HG03469 (cell line): ENCODE measurements around the gene SARS2.
"Not testable (repeated sequence)": the region's sequence is repeated elsewhere in the genome, so short reads cannot be mapped to it uniquely, and the experiment has no call there.

Source experiments
- ATAC-seq: cut with Tn5 transposase; IDR thresholded peaks from one replicate; pipeline ENCODE4 v1.9.1; 2021; ENCODE audit warnings: mild to moderate bottlenecking, moderate library complexity, moderate number of reproducible peaks; ENCODE audit not compliant: unreplicated experiment

Gene SARS2

DNA sequence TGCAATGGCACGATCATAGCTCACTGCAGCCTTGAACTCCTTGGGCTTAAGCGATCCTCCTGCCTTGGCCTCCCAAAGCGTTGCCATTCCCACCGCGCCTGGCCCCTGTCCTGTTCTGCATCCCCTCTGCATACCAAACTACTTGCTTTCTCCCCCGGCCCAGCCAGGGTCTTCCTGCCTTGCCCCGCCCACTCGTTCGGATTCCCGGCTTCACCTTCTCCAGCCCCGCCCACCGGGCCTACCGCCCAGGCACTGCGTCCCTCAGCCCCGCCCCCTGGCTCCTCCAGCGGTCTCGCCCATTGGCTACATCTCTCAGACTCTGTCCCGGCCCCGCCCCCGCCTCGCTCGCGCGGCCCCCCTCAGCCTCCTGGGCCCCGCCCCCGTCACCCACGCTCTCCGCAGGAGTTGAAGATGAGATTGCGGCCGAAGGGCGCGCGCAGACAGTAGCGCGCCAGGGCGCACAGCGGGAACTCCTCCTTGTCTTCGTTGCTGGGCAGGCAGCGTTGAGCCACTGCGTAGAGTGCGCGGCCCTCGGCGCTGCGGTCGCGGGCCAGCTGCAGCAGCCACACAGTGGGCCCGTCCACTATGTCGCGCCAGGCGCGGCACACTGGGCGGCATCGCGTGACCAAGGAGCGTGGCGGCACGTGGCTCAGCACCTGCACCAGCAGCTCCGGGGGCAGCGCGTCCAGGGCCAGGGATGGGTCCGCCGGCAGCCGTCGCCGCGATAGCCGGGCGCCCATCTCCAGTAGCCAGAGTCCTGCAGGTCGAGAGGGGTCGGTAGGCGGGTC lies 19.2 kb upstream of the SARS2 start:
- peak; percentile 50 for ATAC-seq

DNA sequence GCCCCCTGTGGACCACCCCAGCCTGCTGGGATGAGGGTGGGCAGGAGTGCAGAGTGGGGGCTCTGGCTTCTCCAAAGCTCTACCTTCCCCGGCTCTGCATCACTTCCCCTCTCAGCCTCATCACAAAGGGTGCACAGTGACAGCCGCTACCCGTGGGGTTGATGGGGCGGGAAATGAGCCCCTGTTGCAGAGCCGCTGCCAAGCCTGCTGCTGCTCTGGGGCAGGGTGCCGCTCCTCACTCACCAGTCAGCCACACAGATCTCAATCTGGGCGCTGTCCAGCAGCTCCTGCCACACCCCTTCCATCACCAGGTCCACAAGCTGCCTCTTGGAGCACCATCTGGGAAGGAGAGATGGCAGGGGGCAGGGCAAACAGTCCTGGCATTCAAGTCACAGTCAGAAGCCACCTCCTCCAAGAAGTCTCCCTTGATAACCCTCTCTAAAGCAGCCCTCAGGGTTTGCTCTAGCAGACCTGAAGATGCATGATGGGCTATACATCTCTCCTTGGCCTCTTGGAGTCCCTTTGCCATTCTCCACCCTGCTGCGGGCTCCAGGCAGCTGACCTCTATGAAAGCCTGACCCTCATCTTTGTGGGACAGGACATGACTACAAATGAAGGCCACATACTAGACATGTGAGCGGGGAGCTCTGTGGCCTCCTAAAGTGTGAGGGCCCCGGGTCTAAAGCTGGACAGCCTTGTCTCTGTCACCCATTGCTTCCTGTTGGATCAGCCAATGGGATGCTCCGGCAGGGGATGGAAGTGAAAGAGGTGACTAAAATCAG lies 15.9 kb upstream of the SARS2 start:
- ATAC-seq: no peak

DNA sequence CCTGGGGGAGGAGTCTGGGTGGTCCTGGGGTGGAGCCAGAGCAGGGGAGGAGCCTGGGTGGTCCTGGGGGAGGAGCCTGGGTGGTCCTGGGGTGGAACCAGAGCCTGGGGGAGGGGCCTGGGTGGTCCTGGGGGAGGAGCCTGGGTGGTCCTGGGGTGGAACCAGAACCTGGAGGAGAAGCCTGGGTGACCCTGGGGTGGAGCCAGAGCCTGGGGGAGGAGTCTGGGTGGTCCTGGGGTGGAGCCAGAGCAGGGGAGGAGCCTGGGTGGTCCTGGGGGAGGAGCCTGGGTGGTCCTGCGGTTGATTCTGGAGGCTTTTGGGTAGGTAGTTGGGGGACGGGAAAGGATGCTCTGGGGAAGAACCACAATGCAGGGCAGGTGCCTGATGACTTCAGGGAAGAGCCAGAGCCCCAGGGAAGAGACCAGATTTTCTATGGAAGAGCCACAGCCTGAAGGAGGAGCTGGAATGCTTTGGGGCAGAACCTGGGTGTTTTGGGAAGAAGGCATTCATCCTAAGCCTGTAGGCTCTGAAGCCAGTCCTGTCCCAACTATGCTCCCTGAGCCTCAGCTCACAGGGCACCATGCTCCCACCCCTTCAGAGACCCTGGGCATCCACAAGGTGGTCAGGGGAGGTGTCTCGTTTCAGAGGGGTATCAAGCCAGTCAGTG lies 15.1 kb upstream of the SARS2 start:
- ATAC-seq: no peak

DNA sequence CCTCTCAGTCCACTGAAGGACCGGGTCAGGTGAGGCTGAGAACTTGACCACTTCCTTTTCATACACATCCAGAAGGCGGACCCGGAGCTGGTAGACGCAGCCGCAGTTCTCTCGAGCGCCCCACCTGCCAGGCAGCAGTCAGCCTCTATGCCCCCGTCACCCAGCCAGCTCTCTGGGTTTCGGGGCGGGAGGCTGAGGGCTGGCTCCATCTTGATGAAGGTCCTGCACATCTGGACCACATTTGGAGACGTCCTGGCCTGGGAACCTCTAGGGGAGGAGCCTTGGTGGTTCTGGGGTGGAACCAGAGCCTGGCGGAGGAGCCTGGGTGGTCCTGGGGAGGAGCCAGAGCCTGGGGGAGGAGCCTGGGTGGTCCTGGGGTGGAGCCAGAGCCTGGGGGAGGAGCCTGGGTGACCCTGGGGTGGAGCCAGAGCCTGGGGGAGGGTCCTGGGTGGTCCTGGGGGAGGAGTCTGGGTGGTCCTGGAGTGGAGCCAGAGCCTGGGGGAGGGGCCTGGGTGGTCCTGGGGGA lies 14.5 kb upstream of the SARS2 start:
- no peak for ATAC-seq

DNA sequence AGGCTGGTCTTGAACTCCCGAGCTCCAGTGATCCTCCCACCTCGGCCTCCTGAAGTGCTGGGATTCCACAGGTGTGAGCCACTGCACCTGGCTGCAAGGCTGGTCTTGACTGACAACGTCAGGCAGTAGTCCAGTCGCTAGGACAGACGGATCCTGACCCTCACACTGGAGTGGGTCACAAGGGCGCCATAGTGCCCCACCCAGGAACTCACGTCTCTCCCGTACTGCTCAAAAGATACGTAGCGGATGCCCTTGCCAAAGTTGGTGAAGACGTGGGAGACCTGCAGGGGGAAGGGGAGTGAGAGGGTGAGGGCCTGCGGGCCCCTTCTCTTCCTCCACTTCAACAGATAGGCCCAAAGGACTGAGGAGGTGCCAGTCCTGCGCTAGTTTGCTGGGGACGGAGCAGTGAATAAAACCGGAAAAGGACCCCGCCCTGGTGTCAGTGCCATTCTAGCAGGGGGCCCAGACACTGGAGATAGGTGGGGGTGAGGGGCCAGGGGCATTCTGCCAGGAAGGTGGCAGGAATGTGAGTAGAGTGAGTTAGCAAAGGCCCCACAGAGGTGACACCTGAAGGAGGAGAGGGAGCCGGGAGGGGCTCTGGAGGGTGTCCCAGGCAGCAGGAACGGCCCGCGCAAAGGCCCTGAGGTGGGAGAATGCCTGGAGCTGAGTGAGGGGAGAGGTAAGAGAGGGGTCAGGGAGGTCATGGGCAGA lies 12.1 kb upstream of the SARS2 start:
- ATAC-seq: no peak

DNA sequence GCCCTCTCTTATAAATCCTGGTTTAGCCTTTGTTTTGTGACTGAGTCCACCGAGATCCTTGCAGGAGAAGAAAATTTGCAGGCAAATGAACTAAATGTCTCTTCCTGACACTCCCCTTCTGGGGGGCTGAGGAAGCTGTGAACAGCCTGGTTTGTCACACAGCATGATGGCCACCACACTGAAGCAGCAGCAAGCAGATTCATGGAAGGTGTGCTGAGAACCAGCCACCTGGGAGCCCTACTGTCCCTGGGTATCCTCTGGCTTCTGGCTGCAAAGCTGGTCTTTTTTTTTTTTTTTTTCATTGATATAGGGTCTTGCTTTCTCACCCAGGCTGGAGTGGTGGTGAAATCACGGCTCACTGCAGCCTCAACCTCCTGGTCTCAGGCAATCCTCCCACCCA lies 11.4 kb upstream of the SARS2 start:
- no peak for ATAC-seq

DNA sequence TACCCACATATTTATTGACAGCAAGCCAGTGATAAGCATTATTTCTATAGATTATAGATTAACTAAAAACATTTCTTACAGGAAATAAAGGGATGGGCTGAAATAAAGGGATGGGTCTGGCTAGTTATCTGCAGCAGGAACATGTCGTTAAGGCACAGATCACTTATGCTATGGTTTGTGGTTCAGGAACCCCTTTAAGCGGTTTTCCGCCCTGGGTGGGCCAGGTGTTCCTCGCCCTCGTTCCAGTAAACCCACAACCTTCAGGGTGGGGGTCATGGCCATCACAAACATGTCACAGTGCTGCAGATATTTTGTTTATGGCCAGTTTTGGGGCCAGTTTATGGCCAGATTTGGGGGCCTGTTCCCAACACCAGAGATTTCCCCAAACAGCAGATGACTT lies 10.9 kb upstream of the SARS2 start:
- ATAC-seq: not testable (repeated sequence)

DNA sequence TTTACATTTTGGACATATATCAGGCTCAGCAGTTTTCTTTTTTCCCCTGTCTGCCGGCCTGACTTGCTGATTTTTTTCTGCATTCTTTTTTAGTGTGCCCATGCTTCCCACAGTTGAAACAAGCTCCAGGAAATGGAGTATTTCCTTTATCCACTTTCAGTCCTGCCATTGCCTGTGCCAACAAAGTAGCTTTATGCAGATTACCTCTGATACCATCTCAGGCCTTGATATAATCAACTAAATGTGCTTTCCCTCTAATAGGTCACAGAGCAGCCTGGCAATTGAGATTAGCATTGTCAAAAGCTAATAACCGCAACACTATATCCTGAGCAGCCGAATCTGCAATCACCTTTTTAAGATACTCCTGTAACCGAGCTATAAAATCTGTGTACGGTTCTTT lies 9.4 kb upstream of the SARS2 start:
- no peak for ATAC-seq

DNA sequence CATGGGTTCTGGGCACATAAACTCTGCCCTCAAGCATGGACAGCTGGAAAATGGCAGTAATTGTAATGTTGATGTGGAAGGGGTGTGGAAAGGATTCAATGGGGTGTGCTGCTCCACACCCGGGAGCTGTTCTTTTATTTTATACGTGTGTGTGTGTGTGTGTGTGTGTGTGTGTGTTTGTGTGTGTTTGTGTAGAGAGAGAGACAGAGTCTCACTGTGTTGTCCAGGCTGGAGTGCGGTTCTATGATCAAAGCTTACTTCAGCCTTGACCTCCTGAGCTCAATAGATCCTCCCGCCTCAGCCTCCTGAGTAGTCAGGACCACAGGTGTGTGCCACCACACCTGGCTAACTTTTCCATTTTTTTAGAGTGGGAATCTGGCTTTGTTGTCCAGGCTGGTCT lies 3.0 kb upstream of the SARS2 start:
- no peak for ATAC-seq

DNA sequence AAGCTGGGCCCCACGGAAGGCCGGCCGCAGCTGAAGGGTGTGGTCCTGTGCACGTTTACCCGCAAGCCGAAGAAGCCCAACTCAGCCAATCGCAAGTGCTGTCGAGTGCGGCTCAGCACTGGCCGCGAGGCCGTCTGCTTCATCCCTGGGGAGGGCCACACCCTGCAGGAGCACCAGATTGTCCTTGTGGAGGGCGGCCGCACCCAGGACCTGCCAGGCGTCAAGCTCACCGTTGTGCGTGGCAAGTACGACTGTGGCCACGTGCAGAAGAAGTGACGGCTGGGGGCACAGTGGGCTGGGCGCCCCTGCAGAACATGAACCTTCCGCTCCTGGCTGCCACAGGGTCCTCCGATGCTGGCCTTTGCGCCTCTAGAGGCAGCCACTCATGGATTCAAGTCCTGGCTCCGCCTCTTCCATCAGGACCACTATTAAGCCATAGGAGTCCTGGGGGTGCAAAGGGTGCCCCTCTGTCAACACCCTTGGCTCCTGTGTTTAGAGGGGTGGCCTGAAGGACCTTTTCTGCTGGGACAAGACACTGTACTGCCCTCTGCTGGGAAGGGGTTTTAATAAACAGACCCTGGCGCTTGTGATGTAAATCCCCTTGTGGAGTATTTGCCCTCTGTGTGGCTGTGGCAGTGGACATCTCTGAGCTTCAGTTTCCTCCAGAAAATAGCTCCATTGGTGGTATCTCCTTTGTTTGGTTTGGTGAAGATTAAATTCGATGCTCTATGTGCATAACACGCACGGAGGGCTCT lies 2.0 kb upstream of the SARS2 start:
- ATAC-seq: no peak

DNA sequence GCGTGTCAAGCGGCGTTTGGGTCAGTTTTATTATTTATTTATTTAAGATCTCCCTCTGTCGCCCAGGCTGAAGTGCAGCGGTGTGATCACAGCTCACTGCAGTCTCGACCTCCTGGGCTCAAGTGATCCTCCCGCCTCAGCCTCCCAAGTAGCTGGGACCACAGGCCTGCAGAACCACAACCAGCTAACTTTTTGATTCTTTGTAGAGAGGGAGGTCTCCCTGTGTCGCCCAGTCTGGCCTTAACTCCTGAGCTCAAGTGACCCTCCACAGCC lies 894 bp upstream of the SARS2 start:
- ATAC-seq: no peak

DNA sequence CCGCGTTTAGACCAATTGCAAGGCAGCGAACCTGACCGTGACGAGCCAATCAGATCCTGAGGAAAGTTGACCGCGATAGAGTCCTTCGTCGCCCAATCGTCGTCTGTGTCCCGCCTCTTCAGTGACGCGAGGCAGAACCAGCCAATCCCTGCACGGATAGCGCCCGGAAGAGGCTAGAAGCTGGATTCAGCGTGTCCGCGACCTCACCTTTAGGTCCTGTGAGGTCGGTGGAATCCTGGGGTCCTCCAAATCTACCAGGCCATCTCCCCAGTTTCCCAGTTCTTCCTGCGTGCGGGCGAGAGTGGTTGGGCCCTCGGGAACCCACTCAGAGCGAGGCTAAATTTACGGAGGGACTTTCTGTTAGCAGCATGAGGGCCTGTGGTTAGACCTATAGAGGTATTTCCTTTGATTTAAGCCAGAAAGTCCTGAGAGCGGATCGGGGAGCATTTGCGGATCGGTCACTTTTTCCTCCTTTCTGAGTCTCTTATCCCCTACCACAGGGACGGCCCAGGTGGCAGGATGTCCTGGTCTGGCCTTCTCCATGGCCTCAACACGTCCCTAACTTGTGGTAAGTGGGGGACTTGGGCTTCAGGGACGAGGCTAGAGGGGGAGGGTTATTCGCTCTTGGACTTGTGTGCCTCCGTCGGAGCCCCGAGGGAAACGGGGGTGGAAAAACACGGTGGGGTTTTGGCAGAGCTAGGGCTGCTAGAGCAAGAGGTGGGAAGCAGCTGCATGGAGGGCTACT lies 385 bp upstream of the SARS2 start, which contains the start of gene MRPS12:
MRPS12 (plus strand) TSS at position 169 of the 745 bp plus-strand sequence; CDS start at position 520, 351 bp downstream.
- ATAC-seq: peak; percentile 80

DNA sequence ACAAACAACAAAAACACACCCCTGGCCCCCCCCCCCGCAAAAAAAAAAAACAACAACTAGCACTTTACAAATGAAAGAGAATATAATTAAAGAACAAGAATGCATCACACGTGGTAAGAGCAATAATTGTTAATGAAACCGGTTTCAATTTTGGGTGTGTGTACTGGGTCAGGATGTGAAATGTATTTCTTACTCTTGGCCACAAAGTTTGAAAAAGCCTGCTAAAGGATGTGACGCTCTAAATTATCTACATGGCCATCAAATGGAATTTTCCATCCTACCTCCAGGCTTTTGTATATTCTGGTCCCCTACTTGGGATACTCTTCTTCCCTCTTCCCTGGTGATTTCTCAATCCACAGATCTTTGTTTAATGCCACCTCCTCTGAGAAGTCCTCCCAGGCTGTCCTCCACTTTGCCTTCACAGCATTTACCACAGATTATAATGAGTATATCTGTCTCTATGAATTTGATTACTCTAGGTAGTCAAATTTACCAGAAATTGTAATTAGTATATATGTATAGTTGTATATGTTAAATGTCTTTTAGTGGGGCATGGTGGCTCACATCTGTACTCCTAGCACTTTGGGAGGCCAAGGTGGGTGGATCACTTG lies 2.1 kb downstream of the SARS2 start:
- ATAC-seq: no peak

DNA sequence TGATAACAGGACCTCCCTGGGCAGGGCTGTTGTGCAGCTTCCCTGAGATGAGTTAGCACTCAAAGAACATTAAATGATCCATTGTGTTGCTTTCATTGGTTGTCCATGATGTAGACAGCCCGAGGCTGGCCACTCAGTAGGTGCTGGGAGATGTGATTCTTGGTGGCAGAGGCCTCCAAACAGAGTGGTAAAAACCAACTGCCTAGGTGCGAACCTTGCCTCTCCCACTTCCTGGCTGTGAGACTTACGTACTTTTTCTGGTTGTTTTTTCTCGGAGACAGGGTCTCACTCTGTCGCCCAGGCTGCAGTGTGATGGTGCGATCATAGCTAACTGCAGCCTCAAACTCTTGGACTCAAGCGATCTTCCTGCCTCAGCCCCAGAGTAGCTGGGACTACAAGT lies 6.2 kb downstream of the SARS2 start:
- ATAC-seq: no peak

DNA sequence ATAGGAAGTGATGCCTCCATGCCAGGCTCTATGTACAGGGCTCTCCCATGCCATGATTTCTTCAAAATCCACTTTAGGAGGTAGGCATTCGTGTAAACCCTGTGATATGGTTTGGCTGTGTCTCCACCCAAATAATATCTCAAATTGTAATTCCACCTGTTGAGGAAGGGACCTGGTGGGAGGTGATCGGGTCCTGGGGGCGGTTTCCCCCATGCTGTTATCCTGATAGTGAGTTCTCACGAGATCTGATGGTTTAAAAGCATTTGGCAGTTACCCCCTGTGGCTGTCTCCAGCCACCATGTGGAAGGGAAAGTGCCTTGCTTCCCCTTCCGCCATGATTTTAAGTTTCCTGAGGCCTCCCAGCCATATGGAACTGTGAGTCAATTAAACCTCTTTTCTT lies 8.1 kb downstream of the SARS2 start:
- no peak for ATAC-seq

DNA sequence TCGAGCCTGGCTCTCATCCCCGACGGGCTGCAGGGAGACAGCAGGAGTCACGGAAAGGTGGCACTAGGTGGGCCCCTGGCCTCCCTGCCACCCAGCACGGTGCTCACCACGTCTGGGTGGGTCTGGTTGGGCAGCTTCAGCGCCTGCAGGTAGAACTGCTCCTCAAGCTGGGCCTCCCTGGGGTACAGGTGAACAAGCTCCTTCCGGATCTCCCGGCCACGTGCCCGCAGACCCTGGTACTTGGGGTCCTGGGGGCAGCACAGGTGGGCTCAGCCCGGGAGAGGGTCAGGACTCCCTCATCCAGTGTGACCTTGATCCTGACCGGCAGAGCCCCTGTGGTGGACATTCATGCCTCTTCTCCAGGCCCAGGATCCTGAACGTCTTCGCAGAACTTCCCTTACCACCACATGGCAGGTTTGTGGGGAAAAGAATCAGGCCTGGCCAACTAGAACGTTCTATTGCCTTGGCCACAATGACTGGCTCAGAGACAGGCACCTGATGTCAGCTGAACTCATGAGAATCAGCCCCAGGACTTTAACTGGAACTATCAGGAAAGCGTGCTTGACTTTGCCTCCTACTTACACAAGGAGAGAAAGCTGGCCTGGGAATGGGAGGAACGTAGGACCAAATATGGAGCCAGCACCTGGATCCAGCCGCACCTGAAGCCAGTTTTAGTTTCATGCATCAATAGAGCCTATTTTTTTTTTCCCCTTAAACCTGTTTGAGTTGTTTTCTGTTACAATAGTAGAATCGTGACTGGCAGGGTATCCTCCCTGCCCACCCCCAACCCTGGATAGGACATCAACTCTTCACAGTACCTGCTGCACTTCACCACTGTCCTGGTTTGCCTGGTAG lies 8.9 kb downstream of the SARS2 start:
- ATAC-seq: no peak

DNA sequence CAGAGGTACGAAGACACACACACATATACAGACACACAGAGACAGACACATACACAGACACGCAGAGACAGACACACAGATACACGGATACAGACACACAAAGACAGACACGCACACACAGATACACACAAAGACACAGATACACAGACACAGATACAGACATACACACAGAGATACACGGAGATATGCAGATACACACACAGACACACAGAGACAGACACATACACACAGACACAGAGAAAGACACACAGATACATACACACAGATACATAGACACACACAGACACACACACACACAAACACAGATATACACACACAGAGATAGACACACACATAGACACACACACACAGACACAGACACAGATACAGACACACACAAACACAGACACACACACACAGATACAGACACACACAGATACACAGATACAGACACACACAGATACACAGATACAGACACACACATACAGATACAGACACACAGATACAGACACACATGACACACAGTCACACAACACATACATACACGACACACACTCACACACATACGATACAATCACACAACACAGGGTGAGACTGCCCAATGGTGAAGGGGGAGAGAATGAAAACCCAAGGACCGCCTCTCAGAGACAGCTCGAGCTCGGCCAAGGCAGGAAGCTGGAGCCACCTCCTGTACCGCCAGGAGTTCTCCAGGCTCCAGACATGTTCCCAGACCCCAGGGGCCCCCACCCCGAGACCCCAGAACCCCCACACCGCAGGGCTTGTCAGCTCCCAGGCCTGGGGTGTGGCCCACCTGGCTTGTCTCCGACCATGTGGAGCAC lies 9.8 kb downstream of the SARS2 start:
- no peak for ATAC-seq
